CD4-positive, alpha-beta T cell treated with Interleukin-15 for 1 hour (primary cell): ENCODE data around the gene NR3C2.
"Not testable (repeated sequence)": the region's sequence is repeated elsewhere in the genome, so short reads cannot be mapped to it uniquely, and the experiment has no call there.

ENCODE experiments used
- DNase-seq: peaks from one replicate; pipeline ENCODE4 v3.0.0-alpha.2; 2020

Gene NR3C2

DNA sequence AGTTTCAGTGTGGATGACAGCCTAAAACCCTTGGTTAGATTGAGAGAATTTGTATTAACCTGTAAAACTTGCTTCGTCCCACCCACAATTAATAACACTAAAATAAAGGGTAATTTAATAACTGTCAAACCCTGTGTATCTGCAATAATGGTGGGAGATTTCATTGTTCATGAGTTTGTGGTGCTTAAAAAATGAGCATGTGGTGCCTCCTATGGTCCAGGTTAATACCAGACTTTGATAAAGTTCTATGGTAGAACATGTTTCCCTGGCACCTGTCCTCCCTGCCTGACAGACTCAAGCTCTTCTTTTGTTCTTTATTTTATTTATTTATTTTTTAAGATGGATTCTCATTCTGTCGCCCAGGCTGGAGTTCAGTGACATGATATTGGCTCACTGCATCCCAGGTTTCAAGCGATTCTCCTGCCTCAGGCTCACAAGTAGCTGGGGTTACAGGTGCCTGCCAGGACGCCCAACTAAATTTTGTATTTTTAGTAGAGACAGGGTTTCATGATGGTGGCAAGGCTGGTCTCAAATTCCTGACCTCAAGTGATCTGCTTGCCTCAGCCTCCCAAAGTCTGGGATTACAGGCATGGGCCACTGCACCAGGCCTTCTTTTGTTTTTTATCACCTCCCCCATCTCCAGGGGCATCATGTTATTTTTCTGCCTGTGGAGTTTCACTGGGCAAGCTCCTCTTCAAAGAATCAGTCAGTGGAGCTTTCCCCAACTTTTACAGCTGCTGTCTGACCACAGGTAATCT is 289.2 kb downstream of the NR3C2 start:
- no peak for DNase-seq

DNA sequence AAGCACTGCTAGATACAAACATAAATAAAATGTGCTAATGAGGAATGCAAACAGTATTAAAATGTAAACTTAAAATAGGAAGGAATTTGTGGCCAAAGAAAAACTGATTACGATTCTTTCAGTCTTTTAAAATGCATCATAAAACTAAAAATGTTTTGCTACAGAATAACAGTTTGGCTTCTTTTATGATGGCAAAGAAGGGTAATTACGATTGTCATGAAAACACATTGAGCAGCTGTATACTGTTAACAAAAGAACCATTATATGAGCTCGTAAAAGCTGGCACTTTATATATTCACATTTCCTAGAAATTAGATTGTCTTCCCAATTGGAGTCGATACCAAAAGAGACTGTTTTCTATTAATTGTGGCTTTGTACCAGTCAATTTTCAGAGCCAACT is 290.4 kb downstream of the NR3C2 start:
- DNase-seq, result no peak

GRCh38 chr4:148145475-148145874 is 296.7 kb downstream of the NR3C2 start:
- DNase-seq, result no peak

GRCh38 chr4:148143174-148143573 is 299.0 kb downstream of the NR3C2 start:
- DNase-seq, result no peak

DNA sequence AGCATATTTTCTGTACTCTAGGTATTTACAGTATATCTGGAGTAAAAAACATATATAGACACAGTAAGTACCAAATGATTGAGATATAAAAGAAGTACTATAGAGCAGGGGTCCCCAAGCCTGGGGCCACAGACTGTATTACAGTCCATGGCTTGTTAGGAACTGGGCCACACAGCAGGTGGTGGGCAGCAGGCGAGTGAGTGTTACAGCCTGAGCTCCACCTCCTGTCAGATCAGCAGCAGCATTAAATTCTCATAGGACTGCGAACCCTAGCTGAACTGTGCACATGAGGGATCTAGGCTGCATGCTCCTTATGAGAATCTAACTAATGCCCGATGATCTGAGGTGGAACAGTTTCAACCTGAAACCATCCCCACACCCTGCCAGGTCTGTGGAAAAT is 300.7 kb downstream of the NR3C2 start:
- no peak for DNase-seq

DNA sequence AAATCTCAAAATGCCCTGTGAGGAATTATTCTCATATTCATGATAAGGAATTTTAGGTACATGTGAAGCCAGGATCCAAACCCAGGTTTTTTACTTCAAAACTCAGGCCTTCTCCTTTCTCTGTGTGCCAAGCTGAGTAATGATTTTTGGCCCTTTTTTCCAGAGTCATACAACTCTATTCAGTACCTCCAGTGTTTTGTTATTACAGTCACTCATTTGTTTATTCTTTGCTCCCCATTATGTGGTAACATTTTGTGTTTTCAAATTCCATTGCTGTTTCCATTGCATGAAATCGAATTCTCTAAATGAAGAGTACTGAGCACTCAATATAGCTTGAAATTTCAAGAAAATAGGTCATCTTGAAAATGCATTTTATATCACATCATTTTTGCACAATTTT is 315.4 kb downstream of the NR3C2 start:
- DNase-seq, result no peak

GRCh38 chr4:148124512-148124911 is 317.7 kb downstream of the NR3C2 start:
- no peak for DNase-seq

- DNase-seq, result not testable (repeated sequence)
Observed at GRCh38 chr4:148123161-148123560, 319.1 kb downstream of the NR3C2 start.

DNA sequence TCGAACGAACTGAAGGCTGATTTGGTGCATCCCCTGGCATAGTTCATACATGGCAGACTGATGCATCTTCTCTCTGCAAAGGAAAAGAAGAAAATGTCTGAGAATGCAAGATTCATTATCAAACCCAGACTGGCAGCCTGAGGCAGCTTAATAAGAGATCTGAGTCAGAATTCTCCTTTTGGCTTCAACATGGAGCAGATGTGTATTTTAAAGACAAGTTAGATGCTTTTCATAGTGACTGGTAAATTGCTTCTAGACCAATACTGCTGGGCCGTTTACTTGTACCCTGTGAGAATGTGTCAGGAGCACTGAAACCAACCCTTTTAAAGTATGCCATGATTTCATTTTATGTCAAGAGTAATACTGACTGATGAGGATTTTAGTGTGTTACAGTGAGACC is 322.0 kb downstream of the NR3C2 start:
- no peak for DNase-seq

- no peak for DNase-seq
Observed at GRCh38 chr4:148118633-148119032, 323.6 kb downstream of the NR3C2 start.

- no peak for DNase-seq
Observed at GRCh38 chr4:148118179-148118578, 324.0 kb downstream of the NR3C2 start.

GRCh38 chr4:148116969-148117368 is 325.2 kb downstream of the NR3C2 start:
- no peak for DNase-seq

- no peak for DNase-seq
Observed at GRCh38 chr4:148116264-148116663, 325.9 kb downstream of the NR3C2 start.

DNA sequence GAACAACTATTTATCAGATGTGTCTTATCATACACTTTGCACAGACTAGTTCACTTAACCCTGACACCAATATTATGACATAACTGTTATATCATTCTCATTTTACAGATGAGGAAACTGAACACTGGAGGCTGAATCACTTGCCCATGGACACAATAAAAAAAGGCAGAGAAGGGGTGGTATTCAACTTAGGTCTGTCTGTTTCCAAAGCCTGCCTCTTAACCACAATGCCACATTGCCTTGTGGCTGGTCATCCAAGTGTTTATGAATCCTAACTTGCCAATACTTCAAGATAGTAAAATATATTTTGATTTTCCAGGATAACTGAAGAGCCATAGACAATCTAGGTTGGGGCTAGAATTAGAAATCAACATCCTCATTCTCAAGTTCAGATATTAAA is 327.8 kb downstream of the NR3C2 start:
- DNase-seq, result no peak

DNA sequence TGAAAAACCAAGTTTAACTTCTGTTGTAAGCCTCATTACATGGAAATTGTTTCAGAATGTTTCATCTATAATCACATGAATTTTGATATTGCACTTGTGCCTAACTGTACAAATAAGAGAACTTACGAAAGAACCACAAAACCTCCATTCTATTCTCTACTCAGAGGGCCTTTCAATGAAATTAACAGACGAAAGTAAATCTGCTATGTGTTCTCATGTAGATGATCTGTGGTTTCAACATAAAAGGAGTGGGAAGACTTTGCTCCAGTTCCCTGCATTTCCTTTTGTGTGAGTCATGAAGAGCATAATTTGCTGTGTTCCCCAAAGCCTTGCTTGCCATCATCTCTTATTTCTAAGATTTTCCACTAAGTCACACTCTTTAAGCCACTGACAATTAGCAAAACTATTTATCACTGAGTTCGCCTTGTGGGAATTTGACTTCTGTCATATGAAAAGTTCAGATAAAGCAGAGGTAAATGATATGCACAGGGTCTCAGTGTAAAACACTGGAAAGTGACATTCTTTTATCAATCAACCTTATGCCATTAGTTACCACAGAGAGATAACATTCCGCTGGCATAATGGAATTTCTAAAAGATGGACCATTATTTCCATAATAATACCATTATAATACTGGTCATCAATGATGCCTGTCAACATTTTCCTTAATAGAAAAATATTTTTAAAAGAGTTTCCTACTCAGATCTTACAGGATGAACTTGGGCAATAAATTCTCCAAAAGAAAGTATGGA is 329.8 kb downstream of the NR3C2 start:
- no peak for DNase-seq

DNA sequence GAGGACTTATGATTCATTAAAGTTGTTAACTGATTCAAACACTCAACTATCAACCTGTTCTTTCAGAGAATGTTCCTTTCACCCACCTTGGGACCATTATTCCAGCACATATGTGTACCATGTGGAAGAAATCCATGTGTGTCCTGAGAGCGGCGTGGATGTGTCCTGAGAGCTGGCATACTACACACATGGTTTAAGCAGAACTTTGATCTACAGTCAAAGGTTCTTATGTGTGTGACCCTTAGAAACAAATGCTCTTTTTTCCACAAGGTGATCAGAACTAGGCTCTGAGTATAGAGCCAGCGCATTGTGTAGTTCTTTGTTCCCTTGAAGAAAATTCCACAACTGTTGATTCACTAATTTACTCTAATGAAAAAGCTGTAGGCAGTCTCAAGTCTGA is 332.0 kb downstream of the NR3C2 start:
- DNase-seq, result no peak

- DNase-seq, result no peak
Observed at GRCh38 chr4:148109216-148109615, 333.0 kb downstream of the NR3C2 start.

DNA sequence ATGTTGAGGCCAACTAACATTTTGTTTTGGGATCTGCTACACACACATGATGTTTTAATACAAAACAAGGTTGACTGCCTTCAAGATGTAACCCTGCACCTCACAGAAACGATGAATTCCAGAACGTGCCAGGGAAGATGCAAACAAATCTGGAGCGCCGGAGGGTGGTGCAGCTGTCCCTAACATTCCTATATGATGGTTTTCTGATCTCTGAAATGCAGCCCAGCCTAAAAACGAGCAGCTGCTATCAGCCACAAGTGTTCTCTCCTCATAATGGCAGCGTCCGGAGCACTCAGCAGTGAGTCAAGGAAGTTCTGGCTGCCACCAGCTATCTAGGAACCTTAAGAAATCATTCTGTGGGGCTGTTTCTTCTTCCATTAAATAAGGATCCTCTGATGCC is 333.4 kb downstream of the NR3C2 start:
- DNase-seq, result no peak

- no peak for DNase-seq
Observed at GRCh38 chr4:148103597-148104355, 338.4 kb downstream of the NR3C2 start.

DNA sequence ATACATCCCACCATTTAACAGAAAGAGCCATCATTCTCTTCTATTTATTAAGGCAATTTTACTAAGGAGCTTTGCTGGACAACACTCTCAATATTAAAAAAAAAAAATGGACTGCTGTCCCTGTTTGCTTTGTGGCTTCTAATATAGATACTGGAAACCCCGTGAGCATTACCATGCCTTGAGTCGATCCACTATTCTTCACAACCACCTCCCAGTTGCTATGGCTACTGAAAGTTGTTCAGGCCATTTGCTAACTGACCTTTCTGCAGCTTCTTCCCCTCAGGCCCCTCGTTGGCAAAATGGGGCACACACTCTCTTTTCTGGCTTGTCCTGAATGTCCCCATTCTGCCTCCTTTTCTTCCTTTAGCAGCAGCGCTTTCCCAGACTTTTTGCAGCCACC is 340.4 kb downstream of the NR3C2 start:
- no peak for DNase-seq

DNA sequence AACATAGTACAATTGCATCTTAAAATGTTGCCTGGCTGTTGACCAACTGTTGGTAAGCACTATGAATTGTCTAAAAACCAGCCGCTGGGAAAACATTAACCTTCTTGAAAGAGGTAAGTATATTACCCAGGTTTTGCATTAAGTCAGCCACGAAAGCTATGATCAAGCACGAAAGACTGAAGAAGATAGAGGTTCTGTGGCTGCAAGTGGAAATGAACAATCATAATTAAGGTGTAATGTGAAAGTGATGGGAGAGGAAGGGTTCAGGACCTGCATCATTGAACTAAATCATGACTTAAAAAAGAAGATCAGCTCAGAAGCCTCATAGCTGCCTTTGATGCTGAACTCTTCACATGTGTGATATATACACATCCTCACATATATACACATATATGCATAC is 341.0 kb downstream of the NR3C2 start:
- no peak for DNase-seq

DNA sequence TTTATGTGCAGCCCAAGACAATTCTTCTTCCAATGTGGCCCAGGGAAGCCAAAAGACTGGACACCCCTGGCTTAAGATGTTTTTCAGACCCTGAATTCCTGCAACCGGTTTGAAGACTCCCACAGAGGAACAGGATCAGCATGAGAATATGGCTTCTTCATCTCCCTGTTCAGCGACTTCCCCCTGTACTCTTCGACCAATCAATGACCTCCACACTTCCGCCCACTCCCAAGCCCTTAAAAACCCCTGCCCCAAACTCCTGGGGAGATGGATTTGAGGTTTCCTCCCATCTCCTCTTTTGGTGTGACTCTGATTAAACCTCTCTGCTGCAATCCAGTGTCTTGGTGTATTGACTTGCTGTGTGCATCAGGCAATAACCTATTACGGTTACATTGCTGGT is 344.4 kb downstream of the NR3C2 start:
- no peak for DNase-seq

DNA sequence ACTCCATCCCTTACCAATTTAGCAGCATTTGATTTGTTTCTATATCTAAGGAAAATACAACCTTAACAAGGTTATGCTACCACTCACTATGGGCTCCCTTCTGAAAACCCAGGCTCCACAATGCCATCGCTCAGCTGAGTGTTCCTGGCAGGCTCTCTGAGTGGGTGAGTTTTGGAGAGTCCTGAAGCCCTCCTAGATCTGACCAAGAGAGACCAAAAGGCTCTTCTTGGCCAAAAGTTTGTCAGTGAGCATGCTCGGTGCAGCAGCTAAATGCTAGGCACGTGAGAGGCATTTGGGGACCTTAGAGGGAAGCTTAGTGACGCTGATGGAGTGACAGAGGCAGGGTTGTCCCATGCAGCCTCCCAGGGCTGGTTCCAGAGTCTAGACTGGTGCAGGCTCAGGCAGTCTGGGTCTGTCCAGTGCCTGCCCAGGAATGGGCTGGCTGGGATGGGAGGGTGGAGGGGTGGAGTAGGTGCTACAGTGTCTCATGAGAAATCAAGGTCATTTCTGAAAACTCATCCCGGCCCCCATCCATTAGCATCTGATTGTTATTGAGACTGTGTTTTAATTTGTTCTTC is 346.8 kb downstream of the NR3C2 start:
- DNase-seq, result no peak

- DNase-seq, result no peak
Observed at GRCh38 chr4:148094149-148094548, 348.1 kb downstream of the NR3C2 start.
